Measurements from ENCODE around the gene OXNAD1.

The OXNAD1 gene

DNA sequence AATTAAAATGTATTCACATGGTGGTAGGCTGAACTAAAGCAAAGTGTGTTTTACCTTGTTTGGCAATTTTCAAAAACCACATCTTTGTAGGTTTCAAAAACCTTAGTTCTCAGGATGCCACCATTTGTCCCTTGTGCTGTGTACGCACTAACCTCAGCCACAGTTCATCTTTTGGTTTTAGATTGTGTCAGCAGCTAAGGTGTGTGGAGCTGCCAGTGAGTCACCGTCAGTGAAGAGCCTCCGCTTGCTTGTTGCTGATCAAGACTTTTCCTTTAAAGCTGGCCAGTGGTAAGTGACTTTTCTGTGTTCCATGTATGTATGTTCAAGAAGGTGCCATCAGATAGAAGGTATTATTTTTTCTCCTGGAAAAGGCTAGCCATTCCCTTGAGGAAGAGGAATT lies 21.1 kb downstream of the OXNAD1 start:
- DNase-seq (ENCODE audit: low read depth) = no peak
- TF ChIP-seq, protein P1, sequence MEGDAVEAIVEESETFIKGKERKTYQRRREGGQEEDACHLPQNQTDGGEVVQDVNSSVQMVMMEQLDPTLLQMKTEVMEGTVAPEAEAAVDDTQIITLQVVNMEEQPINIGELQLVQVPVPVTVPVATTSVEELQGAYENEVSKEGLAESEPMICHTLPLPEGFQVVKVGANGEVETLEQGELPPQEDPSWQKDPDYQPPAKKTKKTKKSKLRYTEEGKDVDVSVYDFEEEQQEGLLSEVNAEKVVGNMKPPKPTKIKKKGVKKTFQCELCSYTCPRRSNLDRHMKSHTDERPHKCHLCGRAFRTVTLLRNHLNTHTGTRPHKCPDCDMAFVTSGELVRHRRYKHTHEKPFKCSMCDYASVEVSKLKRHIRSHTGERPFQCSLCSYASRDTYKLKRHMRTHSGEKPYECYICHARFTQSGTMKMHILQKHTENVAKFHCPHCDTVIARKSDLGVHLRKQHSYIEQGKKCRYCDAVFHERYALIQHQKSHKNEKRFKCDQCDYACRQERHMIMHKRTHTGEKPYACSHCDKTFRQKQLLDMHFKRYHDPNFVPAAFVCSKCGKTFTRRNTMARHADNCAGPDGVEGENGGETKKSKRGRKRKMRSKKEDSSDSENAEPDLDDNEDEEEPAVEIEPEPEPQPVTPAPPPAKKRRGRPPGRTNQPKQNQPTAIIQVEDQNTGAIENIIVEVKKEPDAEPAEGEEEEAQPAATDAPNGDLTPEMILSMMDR (conservative IDR thresholded peaks at IDR 0.05; ENCODE audit: low read length) = no peak
- no peak overlapping the region for H3K4me3 ChIP-seq (ENCODE audit: low read length)

DNA sequence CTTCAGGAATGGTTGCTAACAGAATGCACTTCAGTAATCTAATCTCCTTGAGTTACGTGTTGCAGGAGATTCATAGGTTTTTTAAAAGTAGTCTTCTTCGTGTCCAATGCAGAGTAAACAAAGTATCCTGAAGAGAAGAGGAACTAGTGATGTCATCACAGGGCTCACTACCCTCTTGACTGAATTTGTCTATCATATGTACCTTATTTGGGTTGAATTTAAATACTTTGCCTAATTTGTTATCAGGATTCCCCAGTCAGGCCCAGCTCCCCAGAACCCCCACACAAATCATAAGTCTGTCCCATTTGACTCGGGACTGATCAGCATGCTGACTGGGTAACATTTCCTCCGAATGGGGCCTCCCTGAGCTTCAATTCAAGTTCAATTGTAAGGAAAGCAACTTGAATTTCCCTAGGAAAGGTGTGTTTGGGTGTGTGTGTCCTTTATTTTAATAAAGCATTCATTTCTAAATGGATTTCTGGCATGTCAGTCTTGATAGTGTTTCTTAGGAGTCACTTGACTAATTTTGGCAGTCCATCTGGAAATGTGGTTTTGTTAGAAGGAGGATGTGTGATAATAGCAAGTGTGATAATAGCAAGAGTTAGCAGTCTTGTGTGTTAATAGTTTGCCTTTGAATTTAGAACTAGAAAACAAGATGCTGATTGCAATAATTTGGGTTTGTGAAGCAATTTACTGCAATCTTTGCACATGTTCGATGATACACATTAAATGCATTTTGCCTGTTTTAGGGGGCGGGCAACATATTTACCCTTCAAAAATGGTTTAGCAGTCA lies 21.9 kb downstream of the OXNAD1 start:
- no peak overlapping the region for H3K4me3 ChIP-seq (ENCODE audit: low read length)
- DNase-seq (ENCODE audit: low read depth) = no peak
- TF ChIP-seq, protein P1 (conservative IDR thresholded peaks at IDR 0.05; ENCODE audit: low read length) = no peak

DNA sequence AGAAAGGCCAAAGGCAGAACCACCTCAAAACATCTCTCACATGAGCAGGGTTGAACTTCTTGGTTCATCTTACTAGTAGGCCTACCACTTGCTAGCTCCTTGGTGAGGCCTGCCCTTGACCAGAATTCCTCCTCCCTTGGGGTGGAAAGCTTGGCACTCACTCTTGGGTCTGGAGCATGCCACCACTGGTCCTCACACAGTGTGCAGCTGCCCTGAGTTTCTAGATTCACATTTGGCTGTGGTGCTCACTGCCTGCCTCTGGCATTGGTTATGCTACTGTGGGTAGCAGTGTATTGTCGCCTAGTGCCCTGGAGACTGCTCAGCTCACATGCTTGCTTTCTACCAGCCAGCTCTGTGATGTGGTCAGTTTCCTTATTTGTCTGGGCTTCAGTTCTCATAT lies 23.7 kb downstream of the OXNAD1 start:
- H3K4me3 ChIP-seq (ENCODE audit: low read length) = no peak overlapping the region
- no peak for DNase-seq (ENCODE audit: low read depth)
- TF ChIP-seq, protein P1 (conservative IDR thresholded peaks at IDR 0.05; ENCODE audit: low read length) = no peak

DNA sequence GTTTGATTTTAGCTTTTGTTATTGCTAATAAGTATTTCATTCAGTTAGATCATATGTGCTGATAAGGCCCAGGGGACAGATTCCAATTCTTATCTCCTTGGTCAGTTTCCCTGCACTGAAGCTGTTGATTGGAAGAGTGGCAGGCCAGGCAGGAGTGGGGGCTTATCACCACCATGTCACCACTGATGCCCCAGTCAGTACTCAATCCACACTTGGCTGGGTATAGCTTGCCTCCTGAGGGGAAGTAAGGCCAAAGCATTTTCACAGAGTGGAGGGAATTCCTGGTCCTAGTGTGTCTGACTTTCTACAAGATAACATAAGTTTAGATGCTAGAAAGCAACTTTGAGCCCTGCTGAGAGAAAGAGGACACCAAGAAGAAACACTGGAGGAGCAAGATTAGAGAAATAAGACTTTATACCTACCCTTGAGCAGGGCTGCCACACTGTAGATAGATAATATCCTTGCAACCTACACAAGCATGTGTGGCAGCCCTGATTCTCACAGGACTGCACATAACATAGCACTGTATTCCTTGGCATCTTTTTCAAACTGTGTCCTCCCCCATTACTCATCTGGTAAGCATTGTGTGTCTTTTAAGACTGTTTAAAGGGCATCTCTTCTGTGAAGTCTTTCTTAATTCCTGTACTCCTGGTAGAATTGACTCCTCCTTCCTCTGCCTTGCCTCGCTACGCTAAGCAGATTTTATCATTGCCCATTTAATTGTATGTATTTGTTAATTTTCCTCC lies 24.3 kb downstream of the OXNAD1 start:
- TF ChIP-seq, protein P1 (conservative IDR thresholded peaks at IDR 0.05; ENCODE audit: low read length) = no peak

DNA sequence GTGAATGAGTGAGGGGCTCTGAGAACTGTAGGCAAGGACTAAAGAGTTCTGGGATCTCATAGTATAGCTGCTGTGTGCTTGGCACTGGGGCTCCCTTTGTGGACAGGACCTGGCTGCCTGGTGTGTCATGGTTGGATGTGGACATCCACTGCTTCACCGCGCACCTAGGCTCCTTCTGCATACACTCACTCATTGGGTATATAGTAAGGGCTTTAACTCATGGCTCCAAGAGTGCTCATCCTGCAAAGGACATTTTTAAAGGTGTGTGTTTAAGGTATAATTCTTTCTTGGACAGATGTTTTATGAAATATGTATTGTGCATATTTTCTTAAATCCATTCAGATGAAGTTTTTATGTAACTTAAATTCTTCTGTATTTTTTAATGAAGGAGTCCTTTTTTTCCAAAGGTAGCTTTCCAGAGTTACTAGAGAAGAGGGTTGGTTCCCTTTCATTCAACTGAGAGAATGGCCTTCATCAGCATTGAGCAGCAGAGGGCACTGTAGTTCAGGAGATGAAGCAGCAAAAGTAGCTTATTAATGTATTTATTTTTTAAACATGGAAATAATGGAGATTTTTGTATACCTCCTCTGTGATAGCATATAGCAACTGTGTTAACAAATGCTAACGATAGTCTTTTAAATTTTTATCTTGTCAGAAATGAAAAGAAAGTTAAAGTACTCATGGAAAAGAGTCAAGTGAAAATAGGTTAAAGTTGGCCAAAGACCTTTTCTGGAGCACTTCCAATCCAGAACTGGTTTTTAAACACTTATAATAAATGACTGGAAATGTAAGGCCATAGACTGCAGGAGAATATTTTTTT lies 25.2 kb downstream of the OXNAD1 start:
- DNase-seq (ENCODE audit: low read depth) = peak; percentile 64
- H3K4me3 ChIP-seq (ENCODE audit: low read length) = no peak overlapping the region
- TF ChIP-seq, protein P1 (conservative IDR thresholded peaks at IDR 0.05; ENCODE audit: low read length) = peak; percentile 90

More for the DNA sequence above, 24.3 kb downstream of the OXNAD1 start:
- no peak overlapping the region for H3K4me3 ChIP-seq (ENCODE audit: low read length)
- peak; percentile 46 for DNase-seq (ENCODE audit: low read depth)

DNA sequence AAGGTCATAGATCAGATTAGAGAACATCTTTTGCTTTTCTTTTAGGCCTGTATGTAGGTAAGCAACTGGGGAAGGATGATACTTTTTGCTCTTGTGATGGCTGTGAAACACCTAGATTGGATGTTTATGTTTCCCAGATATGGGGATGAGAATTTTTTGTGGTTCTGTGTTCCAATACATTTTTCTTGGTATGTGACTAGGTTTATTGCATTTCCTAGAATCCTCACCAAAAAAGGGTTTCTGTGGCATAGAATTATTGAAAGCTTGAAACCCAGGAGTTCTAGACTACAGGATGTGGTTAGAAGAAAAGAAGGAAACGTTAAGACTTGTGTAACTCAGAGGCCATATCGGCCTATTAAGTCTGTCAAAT lies 25.8 kb downstream of the OXNAD1 start:
- peak; percentile 72 for DNase-seq (ENCODE audit: low read depth)
- H3K4me3 ChIP-seq (ENCODE audit: low read length) = no peak overlapping the region
- TF ChIP-seq, protein P1 (conservative IDR thresholded peaks at IDR 0.05; ENCODE audit: low read length) = no peak

Measured in AG10803 (cell line).